Measurements from ENCODE around the gene SLC25A24. TPM values are rescaled to one million over a fixed set of nuclear protein-coding genes. Genes with fewer than 3 reads are reported as not detected.
"Not testable (repeated sequence)": the region's sequence is repeated elsewhere in the genome, so short reads cannot be mapped to it uniquely, and the experiment has no call there.

The SLC25A24 gene
- total and polyA plus RNA-seq, 4 donors = 1.3 to 8.6 (median 3.0) TPM

GRCh38 chr1:108141621-108142020 is 58.5 kb downstream of the SLC25A24 start:
- WGBS = 81% methylated on average over 3 of the region's 3 CpGs
- Histone ChIP-seq H3K4me3 (ENCODE audit: low read depth in 1 of 3, low read length in 3 of 3) (no peak overlapping the region), H3K4me1 (ENCODE audit: control insufficient read depth in 4 of 4, insufficient read depth in 4 of 4, low read length in 3 of 4) (no peaks in the 10 kb centered on the region), H3K9ac (ENCODE audit: low read depth in 1 of 2, low read length in 2 of 2) (no peak overlapping the region), H3K27me3 (ENCODE audit: control insufficient read depth in 4 of 4, insufficient read depth in 4 of 4, low read length in 3 of 4) (peaks cover 0 to 6% (median 0%) of the 10 kb centered on the region in 4 donors), H3K9me3 (ENCODE audit: control insufficient read depth in 4 of 4, low read length in 3 of 4) (no peaks in the 10 kb centered on the region), H3K36me3 (ENCODE audit: control insufficient read depth in 4 of 4, insufficient read depth in 3 of 4, low read depth in 1 of 4, low read length in 3 of 4) (peaks cover 0 to 3% (median 0%) of the 10 kb centered on the region in 4 donors), H3K27ac (ENCODE audit: low read depth in 1 of 2, low read length in 2 of 2) (no peak overlapping the region)
- no peak for DNase-seq (ENCODE audit: low spot score)
- TF ChIP-seq FOXA1 (IDR thresholded peaks at IDR 0.05) (no peak), NR2F2 (IDR thresholded peaks at IDR 0.05) (no peak), EGR1 (IDR thresholded peaks at IDR 0.05; ENCODE audit: low read depth in 2 of 2) (no peak)

GRCh38 chr1:108140936-108141335 is 59.2 kb downstream of the SLC25A24 start:
- peaks cover 0 to 3% (median 0%) of the 10 kb centered on the region in 4 donors for H3K36me3 ChIP-seq (ENCODE audit: control insufficient read depth in 4 of 4, insufficient read depth in 3 of 4, low read depth in 1 of 4, low read length in 3 of 4)
- no peak for DNase-seq (ENCODE audit: low spot score)
- H3K27ac ChIP-seq (ENCODE audit: low read depth in 1 of 2, low read length in 2 of 2) = no peak overlapping the region
- TF ChIP-seq, protein P1, sequence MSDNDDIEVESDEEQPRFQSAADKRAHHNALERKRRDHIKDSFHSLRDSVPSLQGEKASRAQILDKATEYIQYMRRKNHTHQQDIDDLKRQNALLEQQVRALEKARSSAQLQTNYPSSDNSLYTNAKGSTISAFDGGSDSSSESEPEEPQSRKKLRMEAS (IDR thresholded peaks at IDR 0.05) = no peak
- TF ChIP-seq JUND (IDR thresholded peaks at IDR 0.05) = no peak
- H3K4me3 ChIP-seq (ENCODE audit: low read depth in 1 of 3, low read length in 3 of 3) = no peak overlapping the region
- H3K4me1 ChIP-seq (ENCODE audit: control insufficient read depth in 4 of 4, insufficient read depth in 4 of 4, low read length in 3 of 4) = no peaks in the 10 kb centered on the region
- H3K9ac ChIP-seq (ENCODE audit: low read depth in 1 of 2, low read length in 2 of 2) = no peak overlapping the region
- peaks cover 0 to 6% (median 0%) of the 10 kb centered on the region in 4 donors for H3K27me3 ChIP-seq (ENCODE audit: control insufficient read depth in 4 of 4, insufficient read depth in 4 of 4, low read length in 3 of 4)
- no peaks in the 10 kb centered on the region for H3K9me3 ChIP-seq (ENCODE audit: control insufficient read depth in 4 of 4, low read length in 3 of 4)
- 80% methylated on average over 1 of the region's 1 CpG for WGBS

DNA sequence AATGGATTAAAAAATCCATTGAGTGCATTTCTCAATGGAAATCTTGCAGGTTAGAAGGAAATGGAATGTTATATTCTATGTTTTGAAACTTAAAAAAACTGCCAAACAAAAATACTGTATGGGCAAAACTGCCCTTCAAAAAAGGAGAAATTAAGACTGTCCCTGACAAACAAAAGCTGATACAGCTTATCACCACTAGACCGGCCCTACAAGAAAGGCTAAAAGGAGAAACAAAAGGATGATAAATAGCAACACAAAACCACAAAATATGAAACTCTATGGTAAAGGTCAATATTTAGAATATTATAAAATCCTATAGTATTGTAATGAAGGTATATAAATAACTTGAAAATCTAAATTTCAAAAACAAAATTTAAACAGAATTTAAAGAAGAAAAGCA is 60.0 kb downstream of the SLC25A24 start:
- peaks cover 0 to 3% (median 0%) of the 10 kb centered on the region in 4 donors for H3K36me3 ChIP-seq (ENCODE audit: control insufficient read depth in 4 of 4, insufficient read depth in 3 of 4, low read depth in 1 of 4, low read length in 3 of 4)
- H3K9ac ChIP-seq (ENCODE audit: low read depth in 1 of 2, low read length in 2 of 2) = no peak overlapping the region
- TF ChIP-seq TAF1 (conservative IDR thresholded peaks at IDR 0.05) (no peak), FOXA2 (IDR thresholded peaks at IDR 0.05) (no peak), NR2F2 (IDR thresholded peaks at IDR 0.05) (no peak), EGR1 (IDR thresholded peaks at IDR 0.05; ENCODE audit: low read depth in 2 of 2) (no peak), ZBTB33 (IDR thresholded peaks at IDR 0.05) (no peak), GABPA (IDR thresholded peaks at IDR 0.05 in 1 of 2, conservative IDR thresholded peaks at IDR 0.05 in 1 of 2) (no peak), FOXA1 (IDR thresholded peaks at IDR 0.05) (no peak), HNF4A (conservative IDR thresholded peaks at IDR 0.05) (no peak), YY1 (IDR thresholded peaks at IDR 0.05) (no peak), ATF3 (IDR thresholded peaks at IDR 0.05) (no peak), REST (IDR thresholded peaks at IDR 0.05) (no peak), HNF4G (IDR thresholded peaks at IDR 0.05) (no peak), SP1 (IDR thresholded peaks at IDR 0.05) (no peak), JUND (IDR thresholded peaks at IDR 0.05) (no peak), RAD21 (IDR thresholded peaks at IDR 0.05) (no peak), CTCF (IDR thresholded peaks at IDR 0.05; ENCODE audit: low read depth, low read length, missing input control) (no peak)
- TF ChIP-seq, protein P1 (IDR thresholded peaks at IDR 0.05) = no peak
- H3K9me3 ChIP-seq (ENCODE audit: control insufficient read depth in 4 of 4, low read length in 3 of 4) = no peaks in the 10 kb centered on the region
- no peaks in the 10 kb centered on the region for H3K4me1 ChIP-seq (ENCODE audit: control insufficient read depth in 4 of 4, insufficient read depth in 4 of 4, low read length in 3 of 4)
- H3K27me3 ChIP-seq (ENCODE audit: control insufficient read depth in 4 of 4, insufficient read depth in 4 of 4, low read length in 3 of 4) = peaks cover 0 to 6% (median 0%) of the 10 kb centered on the region in 4 donors
- no peak overlapping the region for H3K27ac ChIP-seq (ENCODE audit: low read depth in 1 of 2, low read length in 2 of 2)
- DNase-seq (ENCODE audit: low spot score) = no peak
- WGBS = 61% methylated on average over 1 of the region's 1 CpG
- no peak overlapping the region for H3K4me3 ChIP-seq (ENCODE audit: low read depth in 1 of 3, low read length in 3 of 3)

- DNase-seq (ENCODE audit: low spot score); H3K27me3 ChIP-seq (ENCODE audit: control insufficient read depth in 4 of 4, insufficient read depth in 4 of 4, low read length in 3 of 4); H3K9ac ChIP-seq (ENCODE audit: low read depth in 1 of 2, low read length in 2 of 2); H3K9me3 ChIP-seq (ENCODE audit: control insufficient read depth in 4 of 4, low read length in 3 of 4); H3K4me3 ChIP-seq (ENCODE audit: low read depth in 1 of 3, low read length in 3 of 3); H3K4me1 ChIP-seq (ENCODE audit: control insufficient read depth in 4 of 4, insufficient read depth in 4 of 4, low read length in 3 of 4); H3K36me3 ChIP-seq (ENCODE audit: control insufficient read depth in 4 of 4, insufficient read depth in 3 of 4, low read depth in 1 of 4, low read length in 3 of 4); H3K27ac ChIP-seq (ENCODE audit: low read depth in 1 of 2, low read length in 2 of 2): not testable (repeated sequence)
- 92% methylated on average over 8 of the region's 8 CpGs for WGBS
These were observed 60.6 kb downstream of the SLC25A24 start for GRCh38 chr1:108139555-108139954.

All from liver (tissue), 9 donors.